T-helper 22 cell (primary cell): ENCODE results near the gene MX2.
"Not testable (repeated sequence)": the region's sequence is repeated elsewhere in the genome, so short reads cannot be mapped to it uniquely, and the experiment has no call there.

Experiments
- DNase-seq: peaks from one replicate; pipeline ENCODE4 v3.0.0-alpha.2; 2020; ENCODE audit warnings: low read depth

Gene MX2, protein sequence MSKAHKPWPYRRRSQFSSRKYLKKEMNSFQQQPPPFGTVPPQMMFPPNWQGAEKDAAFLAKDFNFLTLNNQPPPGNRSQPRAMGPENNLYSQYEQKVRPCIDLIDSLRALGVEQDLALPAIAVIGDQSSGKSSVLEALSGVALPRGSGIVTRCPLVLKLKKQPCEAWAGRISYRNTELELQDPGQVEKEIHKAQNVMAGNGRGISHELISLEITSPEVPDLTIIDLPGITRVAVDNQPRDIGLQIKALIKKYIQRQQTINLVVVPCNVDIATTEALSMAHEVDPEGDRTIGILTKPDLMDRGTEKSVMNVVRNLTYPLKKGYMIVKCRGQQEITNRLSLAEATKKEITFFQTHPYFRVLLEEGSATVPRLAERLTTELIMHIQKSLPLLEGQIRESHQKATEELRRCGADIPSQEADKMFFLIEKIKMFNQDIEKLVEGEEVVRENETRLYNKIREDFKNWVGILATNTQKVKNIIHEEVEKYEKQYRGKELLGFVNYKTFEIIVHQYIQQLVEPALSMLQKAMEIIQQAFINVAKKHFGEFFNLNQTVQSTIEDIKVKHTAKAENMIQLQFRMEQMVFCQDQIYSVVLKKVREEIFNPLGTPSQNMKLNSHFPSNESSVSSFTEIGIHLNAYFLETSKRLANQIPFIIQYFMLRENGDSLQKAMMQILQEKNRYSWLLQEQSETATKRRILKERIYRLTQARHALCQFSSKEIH

GRCh38 chr21:41361786-41362604, at the start of gene MX2:
TSS of gene MX2 (plus strand) at chr21:41362027. CDS start at chr21:41376907, 14,880 bp downstream.
- DNase-seq = peak; percentile 79

GRCh38 chr21:41313285-41314164, 48.3 kb upstream of the MX2 start:
- DNase-seq = not testable (repeated sequence)

DNA sequence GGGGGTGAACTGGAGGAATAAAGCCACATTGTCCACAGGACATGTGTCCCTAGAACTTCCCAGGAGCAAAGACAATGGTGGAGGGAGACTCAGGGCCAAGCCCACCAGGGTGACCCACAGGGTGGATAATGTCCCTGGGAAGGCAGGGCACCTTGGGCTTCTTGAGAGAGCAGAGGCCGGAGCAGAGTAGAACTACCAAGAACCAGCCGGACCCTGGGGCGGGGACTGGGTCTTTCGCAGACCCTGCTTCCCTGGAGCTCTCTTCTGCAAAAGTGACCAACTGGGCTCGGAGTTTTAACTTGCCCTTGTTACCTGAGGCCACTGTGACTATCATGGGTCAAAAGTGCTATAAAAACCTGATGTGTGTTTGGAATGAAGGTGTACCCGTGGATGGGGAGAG, 46.1 kb upstream of the MX2 start:
- no peak for DNase-seq

- no peak for DNase-seq
Observed at GRCh38 chr21:41316200-41317062, 45.4 kb upstream of the MX2 start, which contains the start of gene FAM3B. TSS of gene FAM3B (plus strand) at chr21:41316801. CDS start at chr21:41316880, 79 bp downstream.

GRCh38 chr21:41317063-41317392, 44.8 kb upstream of the MX2 start:
- no peak for DNase-seq

GRCh38 chr21:41317458-41317857, 44.4 kb upstream of the MX2 start:
- no peak for DNase-seq

- DNase-seq = no peak
Observed at GRCh38 chr21:41318218-41318617, 43.6 kb upstream of the MX2 start.

DNA sequence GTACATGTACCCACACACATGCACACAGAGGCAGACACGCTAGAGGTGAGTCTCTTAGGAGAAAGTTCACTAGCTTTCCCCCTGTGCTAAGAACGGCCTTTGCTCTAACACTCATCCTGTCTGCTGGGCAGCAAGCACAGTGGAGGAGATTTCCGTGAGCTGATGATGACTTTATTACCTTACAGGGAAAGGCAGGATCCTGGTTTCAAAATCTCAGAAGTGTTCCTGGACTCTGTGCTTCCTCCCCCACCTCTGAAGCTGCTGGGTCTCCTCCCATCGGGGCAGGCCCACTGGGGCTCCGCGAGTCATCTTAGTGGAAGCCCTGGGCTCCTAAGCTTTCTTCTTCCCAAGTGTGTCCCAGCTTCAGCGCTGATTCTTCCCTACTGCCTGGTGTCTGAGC, 42.6 kb upstream of the MX2 start:
- no peak for DNase-seq

- no peak for DNase-seq
Observed at GRCh38 chr21:41321211-41321907, 40.5 kb upstream of the MX2 start.

DNA sequence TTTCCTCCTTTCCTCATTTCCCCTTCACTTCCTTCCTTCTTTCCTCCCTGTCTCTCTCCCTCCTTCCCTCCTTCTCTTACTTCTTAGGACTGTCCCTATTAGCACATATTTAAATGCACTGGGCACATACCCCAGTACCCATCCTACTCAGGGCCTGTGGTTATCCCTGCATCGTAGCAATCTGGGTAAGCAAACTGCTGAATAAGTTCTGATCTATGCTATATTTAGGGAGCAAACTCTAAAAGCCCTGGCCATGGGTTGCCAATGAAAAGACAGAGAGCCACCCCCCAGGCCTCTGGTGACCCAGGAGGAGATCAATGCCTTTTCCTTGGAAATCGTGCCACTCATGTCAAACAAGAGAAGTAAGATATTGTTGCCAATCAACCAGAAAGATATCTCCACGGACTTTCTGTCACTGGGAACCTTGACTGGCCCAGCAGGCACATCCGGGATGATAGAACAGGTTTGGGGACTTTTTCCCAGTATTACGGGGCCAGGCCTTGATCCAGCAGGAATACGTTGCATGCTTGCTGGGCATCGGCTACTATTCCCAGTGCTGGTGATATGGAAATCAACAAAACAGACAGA, 39.8 kb upstream of the MX2 start:
- DNase-seq = no peak

DNA sequence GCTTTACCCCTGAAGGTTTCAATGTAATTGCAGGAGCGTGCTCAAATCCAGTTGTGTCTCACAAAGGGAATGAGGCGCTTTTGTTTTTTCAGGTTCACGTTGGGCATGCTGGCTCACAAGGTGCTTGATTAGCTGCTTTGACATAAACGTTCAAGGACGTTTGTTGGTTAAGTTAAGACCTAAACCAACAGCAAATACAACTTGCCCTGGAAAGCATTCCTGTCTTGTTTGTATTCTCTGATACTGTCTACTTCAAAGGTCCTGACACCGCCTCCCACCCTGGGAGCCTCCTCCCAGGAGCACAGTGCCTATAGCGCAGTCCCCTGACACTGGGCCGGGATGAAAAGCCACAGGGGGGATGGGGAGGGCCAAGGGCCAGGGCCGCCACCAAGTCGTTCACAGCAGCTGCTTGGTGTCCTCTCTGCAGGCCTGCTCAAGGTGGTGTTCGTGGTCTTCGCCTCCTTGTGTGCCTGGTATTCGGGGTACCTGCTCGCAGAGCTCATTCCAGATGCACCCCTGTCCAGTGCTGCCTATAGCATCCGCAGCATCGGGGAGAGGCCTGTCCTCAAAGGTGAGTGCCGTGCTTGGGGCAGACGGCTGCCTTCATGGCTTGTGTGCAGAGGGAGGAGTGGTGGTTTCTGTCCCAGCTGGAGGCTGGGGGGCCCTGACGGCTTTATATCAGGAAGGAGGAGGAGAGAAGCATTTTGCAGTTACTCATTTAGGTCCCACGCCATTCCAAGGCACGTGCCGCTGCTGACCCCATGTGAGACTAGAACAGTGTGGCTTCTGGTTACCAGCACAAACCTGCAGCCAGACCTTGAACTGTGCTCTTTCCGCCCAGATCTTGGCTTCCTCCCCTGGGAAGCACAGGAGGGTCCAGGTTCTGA, 39.1 kb upstream of the MX2 start:
- no peak for DNase-seq

DNA sequence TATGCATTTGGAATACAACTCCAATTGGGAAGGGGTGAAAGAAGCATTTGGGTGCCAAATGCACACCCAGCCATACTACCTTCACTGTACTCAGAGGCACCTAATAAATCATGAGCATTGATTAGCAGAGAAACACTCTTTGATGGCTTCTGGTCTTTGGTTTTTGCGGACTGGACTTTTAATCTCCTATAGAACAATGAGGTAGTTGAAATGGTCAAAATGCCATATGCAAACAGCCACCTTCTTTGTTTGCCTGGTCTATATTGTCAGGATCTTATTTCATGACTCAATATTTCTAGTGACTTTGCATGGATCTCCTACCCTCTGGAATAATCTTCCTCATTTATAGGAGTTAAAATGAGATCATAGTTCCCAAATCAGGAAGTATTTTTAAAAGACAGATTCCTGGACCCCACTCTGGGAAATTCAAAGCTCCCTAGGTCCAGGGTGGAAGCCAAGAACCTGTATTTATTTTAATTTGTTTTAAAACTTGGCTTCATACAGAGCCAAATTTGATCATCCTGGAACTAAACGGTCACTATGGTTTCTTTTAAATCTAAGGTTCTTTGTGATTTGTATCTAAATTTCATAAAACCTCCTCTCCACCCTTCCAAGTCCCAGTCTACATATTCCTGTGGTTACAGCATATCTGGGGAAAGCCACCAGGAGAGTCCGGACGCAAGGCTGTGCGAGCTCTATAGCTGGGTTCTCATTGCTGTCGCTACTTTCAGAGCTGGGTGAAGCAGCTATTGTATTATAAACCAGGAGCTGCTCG, 36.5 kb upstream of the MX2 start:
- DNase-seq = no peak

GRCh38 chr21:41326414-41327080, 35.3 kb upstream of the MX2 start:
- DNase-seq = no peak

- DNase-seq = no peak
Observed at GRCh38 chr21:41327753-41328152, 34.1 kb upstream of the MX2 start.

DNA sequence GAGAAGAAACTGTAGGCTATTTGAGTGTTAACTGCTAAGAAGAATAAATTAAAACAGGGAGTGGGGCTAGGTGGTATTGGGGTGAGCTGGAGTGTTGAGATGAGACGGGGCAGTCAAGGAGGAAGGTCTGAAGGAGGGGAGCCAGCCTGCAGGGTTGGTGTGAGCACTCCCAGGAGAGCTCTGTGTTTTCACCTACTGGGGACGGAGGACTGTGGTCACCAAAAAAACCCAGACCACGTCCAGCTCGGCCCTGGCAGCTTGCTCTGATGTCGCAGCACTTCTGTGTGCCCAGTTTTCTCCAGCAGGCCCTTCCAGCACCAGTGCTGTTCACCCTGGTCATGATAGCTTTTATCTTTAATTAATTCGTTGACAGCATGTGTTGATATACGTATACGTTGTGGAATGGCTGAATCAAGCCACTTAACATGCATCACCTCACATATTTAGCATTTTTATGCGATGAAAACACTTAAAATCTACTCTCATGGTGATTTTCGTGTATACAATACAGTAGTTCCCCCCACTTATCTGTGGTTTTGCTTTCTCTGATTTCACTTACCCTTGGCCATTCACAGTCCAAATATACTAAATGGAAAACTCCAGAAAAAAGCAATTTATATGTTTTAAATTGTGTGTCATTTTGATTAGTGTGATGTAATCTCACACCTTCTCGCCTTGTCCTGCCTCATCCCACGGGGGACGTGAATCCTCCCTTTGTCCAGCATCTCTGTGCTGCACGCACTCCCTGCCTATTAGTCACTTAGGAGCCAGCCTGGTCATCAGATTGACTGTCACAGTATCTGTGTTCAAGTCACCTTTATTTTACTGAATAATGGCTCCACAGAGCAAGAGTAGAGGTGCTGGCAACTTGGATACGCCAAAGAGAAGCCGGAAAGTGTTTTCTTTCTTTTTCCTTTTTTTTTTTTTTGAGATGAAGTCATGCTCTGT, 32.9 kb upstream of the MX2 start:
- no peak for DNase-seq

- DNase-seq = no peak
Observed at GRCh38 chr21:41333752-41334151, 28.1 kb upstream of the MX2 start.
